ENCODE results near the gene TRAF3IP1.

GRCh38 chr2:238399094-238399493, 78.8 kb downstream of the TRAF3IP1 start:
- no peak for TF ChIP-seq CTCF (conservative IDR thresholded peaks at IDR 0.05; ENCODE audit: low read depth, low read length)
- TF ChIP-seq EZH2 (IDR thresholded peaks at IDR 0.05; ENCODE audit: low read length, unreplicated experiment): no peak
- no peak for TF ChIP-seq EZH2phosphoT487 (IDR thresholded peaks at IDR 0.05; ENCODE audit: borderline replicate concordance, low read length)
